NCI-H1105 (cell line): ENCODE measurements around the gene THSD4.

Experiments used
- DNase-seq: peaks from one replicate; lab custom pipeline; 2025; lab: John Stamatoyannopoulos, UW

THSD4 gene

GRCh38 chr15:71545223-71545760 is 430.0 kb downstream of the THSD4 start:
- DNase-seq = no peak

GRCh38 chr15:71545923-71546322 is 430.7 kb downstream of the THSD4 start:
- no peak for DNase-seq

GRCh38 chr15:71547011-71547410 is 431.7 kb downstream of the THSD4 start:
- DNase-seq = no peak

GRCh38 chr15:71548401-71548807 is 433.1 kb downstream of the THSD4 start:
- DNase-seq = no peak

GRCh38 chr15:71549091-71549490 is 433.8 kb downstream of the THSD4 start:
- no peak for DNase-seq

- no peak for DNase-seq
These were observed 434.4 kb downstream of the THSD4 start for GRCh38 chr15:71549697-71550096.

- DNase-seq = no peak
These were observed 436.3 kb downstream of the THSD4 start for GRCh38 chr15:71551566-71551965.

- DNase-seq = no peak
These were observed 443.8 kb downstream of the THSD4 start for GRCh38 chr15:71559098-71559497.

GRCh38 chr15:71559616-71560015 is 444.3 kb downstream of the THSD4 start:
- DNase-seq = no peak

GRCh38 chr15:71562251-71562650 is 447.0 kb downstream of the THSD4 start:
- no peak for DNase-seq

- DNase-seq = no peak
These were observed 448.9 kb downstream of the THSD4 start for GRCh38 chr15:71564217-71564616.

- no peak for DNase-seq
These were observed 449.7 kb downstream of the THSD4 start for GRCh38 chr15:71565006-71565405.

- DNase-seq = no peak
These were observed 450.4 kb downstream of the THSD4 start for GRCh38 chr15:71565631-71566160.

- DNase-seq = no peak
These were observed 451.0 kb downstream of the THSD4 start for GRCh38 chr15:71566226-71566625.

- no peak for DNase-seq
These were observed 451.9 kb downstream of the THSD4 start for GRCh38 chr15:71567173-71567572.

- no peak for DNase-seq
These were observed 453.0 kb downstream of the THSD4 start for GRCh38 chr15:71568227-71568626.

GRCh38 chr15:71570736-71571135 is 455.5 kb downstream of the THSD4 start:
- DNase-seq = no peak

GRCh38 chr15:71571641-71572040 is 456.4 kb downstream of the THSD4 start:
- no peak for DNase-seq

GRCh38 chr15:71572452-71573053 is 457.3 kb downstream of the THSD4 start:
- no peak for DNase-seq

- no peak for DNase-seq
These were observed 458.3 kb downstream of the THSD4 start for GRCh38 chr15:71573599-71573998.

GRCh38 chr15:71575474-71576045 is 460.3 kb downstream of the THSD4 start:
- no peak for DNase-seq

GRCh38 chr15:71577071-71577470 is 461.8 kb downstream of the THSD4 start:
- DNase-seq = no peak

GRCh38 chr15:71581398-71581930 is 466.2 kb downstream of the THSD4 start:
- no peak for DNase-seq
